ENCODE results near the gene APBB2.

GRCh38 chr4:40789031-40789430, 425.3 kb downstream of the APBB2 start:
- TF ChIP-seq CTCF (conservative IDR thresholded peaks at IDR 0.05 in 1 of 2, IDR thresholded peaks at IDR 0.05 in 1 of 2; ENCODE audit: extremely low read depth in 1 of 2, insufficient read depth in 1 of 2, low read depth in 1 of 2, low read length in 2 of 2) (no peak), EZH2 (IDR thresholded peaks at IDR 0.05; ENCODE audit: borderline replicate concordance, low read length) (no peak)
